ENCODE results near the gene KRTAP10-1. TPM values are rescaled to one million over a fixed set of nuclear protein-coding genes. Genes with fewer than 3 reads are reported as not detected.

The KRTAP10-1 gene
- total RNA-seq, 6 donors from 2014 or later: not detected

DNA sequence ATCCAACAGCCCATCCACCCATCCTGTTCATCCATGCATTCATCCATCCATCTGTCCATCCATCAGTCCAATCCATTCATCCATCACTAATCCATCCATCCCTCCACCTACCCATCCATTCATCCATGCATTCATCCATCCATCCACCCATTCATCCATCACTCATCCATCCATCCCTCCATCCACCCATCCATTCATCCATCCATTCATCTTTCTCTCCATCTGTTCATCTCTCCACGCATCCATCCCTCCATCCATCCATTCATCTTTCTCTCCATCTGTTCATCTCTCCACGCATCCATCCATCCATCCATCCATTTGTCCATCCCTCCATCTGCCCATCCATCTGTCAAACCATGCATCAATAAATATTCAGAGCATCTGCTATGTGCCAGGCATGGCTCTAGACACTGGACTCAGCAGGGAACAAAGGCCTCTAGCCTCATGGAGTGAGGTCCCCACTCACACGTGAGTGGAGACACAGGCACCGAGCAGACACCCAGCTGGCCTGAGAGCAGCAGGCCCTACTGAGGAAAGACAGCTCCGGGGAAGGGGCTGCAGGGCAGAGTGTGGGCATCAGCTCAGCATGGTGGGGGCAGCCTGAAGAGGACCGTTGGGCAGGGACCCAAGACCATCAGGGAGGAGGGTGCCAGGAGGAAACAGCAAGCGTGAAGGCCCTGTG is 9.6 kb downstream of the KRTAP10-1 start:
- TF ChIP-seq POLR2AphosphoS5 (IDR thresholded peaks at IDR 0.05): no peak
- TF ChIP-seq POLR2A (IDR thresholded peaks at IDR 0.05): no peak
- no peak for TF ChIP-seq EP300 (IDR thresholded peaks at IDR 0.05)
- TF ChIP-seq, protein P1, sequence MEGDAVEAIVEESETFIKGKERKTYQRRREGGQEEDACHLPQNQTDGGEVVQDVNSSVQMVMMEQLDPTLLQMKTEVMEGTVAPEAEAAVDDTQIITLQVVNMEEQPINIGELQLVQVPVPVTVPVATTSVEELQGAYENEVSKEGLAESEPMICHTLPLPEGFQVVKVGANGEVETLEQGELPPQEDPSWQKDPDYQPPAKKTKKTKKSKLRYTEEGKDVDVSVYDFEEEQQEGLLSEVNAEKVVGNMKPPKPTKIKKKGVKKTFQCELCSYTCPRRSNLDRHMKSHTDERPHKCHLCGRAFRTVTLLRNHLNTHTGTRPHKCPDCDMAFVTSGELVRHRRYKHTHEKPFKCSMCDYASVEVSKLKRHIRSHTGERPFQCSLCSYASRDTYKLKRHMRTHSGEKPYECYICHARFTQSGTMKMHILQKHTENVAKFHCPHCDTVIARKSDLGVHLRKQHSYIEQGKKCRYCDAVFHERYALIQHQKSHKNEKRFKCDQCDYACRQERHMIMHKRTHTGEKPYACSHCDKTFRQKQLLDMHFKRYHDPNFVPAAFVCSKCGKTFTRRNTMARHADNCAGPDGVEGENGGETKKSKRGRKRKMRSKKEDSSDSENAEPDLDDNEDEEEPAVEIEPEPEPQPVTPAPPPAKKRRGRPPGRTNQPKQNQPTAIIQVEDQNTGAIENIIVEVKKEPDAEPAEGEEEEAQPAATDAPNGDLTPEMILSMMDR (IDR thresholded peaks at IDR 0.05): no peak
- Histone ChIP-seq H3K27me3 (no peaks in the 10 kb centered on the region), H3K4me1 (no peaks in the 10 kb centered on the region), H3K27ac (no peak overlapping the region), H3K4me3 (no peak overlapping the region), H3K9me3 (no peaks in the 10 kb centered on the region), H3K36me3 (no peaks in the 10 kb centered on the region)
- ATAC-seq (ENCODE audit: low FRiP score in 2 of 2) (no peak), DNase-seq (no peak)
- 93 to 97% methylated on average over 7 of the region's 7 CpGs for WGBS, 2 donors

DNA sequence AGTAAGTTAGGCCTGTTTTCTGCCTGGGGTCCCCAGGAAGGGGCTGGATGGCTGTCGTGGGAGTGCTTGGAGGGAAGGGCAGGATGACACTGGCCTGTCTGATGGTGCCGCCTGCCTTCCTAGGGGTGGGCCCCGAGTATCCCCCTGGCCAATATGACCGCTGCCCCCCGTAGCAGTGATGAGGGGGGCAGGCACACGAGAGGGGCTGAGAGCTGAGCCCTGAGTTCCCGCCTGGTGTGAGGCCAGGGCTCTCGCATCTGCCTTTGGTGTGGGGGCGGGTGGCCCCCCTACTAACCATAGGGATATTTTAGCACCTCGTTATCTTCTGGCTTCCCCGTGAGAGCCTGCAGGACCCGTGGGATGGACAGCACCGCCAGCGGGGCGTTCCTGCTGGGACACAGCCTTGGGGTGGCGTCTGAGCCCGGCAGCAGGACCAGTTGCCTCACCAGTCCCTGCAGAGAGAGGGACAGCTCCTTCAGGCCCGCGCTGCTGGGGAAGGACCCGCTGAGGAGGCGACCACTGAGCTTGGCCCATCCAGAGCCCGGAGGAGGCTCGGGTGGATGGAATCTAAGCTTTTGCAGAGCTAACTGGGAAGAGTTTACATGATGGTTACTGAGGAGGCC is 10.4 kb downstream of the KRTAP10-1 start:
- WGBS, 2 donors: 76 to 80% methylated on average over 11 to 22 of the region's 23 CpGs
- no peak for TF ChIP-seq EP300 (IDR thresholded peaks at IDR 0.05)
- TF ChIP-seq, protein P1 (IDR thresholded peaks at IDR 0.05): no peak
- Histone ChIP-seq H3K9me3 (no peaks in the 10 kb centered on the region), H3K36me3 (no peaks in the 10 kb centered on the region), H3K4me3 (no peak overlapping the region), H3K27ac (no peak overlapping the region), H3K4me1 (no peaks in the 10 kb centered on the region), H3K27me3 (no peaks in the 10 kb centered on the region)
- ATAC-seq (ENCODE audit: low FRiP score in 2 of 2): no peak
- DNase-seq: peak in 1 of 2 donors; percentile 11

DNA sequence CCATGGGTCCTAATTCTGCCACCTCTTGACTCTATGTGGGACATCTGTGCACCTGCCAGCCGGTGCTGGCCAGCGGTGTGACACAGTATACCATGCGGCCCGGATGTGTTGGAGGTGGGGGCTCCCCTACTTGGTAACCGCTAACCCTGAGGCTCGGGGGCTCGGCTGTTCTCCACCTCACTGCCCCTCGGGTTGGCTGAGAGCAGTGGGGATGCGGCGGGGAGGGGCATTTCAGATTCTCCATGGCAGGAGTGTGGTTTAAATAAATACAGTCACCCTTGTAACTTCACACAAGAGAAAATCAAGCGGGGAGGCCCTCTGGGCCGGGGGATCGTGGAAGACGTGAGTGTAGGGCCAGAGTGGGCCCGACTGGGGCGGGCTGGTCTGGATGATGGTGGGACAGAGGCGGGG is 11.0 kb downstream of the KRTAP10-1 start:
- Histone ChIP-seq H3K36me3 (no peaks in the 10 kb centered on the region), H3K9me3 (no peaks in the 10 kb centered on the region), H3K27ac (no peak overlapping the region), H3K4me3 (no peak overlapping the region), H3K4me1 (no peaks in the 10 kb centered on the region), H3K27me3 (no peaks in the 10 kb centered on the region)
- 91 to 92% methylated on average over 17 of the region's 17 CpGs for WGBS, 2 donors
- no peak for DNase-seq
- no peak for ATAC-seq (ENCODE audit: low FRiP score in 2 of 2)
- TF ChIP-seq, protein P1 (IDR thresholded peaks at IDR 0.05): no peak
- TF ChIP-seq POLR2AphosphoS5 (IDR thresholded peaks at IDR 0.05) (no peak), POLR2A (IDR thresholded peaks at IDR 0.05) (no peak), EP300 (IDR thresholded peaks at IDR 0.05) (no peak)

DNA sequence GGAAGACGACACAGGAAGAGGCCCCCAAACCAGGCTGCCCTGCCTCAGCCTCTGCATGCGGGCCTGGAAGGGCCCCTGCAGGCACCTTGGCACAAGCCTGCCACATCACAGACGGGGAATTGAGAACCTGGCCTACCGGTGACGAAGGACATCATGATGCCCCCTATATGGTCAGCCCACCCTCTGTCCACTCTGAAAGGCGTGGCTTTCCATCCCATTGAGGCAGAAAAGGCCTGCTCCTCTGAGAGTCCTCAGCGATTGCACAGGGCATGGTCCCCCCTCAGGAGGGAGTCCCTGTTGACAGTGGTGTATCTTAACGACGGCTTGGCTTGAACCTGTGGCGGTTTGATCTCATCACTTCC is 11.4 kb downstream of the KRTAP10-1 start:
- H3K4me3 ChIP-seq: no peak overlapping the region
- TF ChIP-seq EP300 (IDR thresholded peaks at IDR 0.05) (no peak), POLR2A (IDR thresholded peaks at IDR 0.05) (no peak), POLR2AphosphoS5 (IDR thresholded peaks at IDR 0.05) (no peak)
- TF ChIP-seq, protein P1 (IDR thresholded peaks at IDR 0.05): no peak
- no peaks in the 10 kb centered on the region for H3K27me3 ChIP-seq
- no peaks in the 10 kb centered on the region for H3K36me3 ChIP-seq
- DNase-seq: peak in 1 of 2 donors; percentile 8
- no peaks in the 10 kb centered on the region for H3K9me3 ChIP-seq
- ATAC-seq (ENCODE audit: low FRiP score in 2 of 2): no peak
- WGBS, 2 donors: 90 to 93% methylated on average over 7 to 10 of the region's 10 CpGs
- no peaks in the 10 kb centered on the region for H3K4me1 ChIP-seq
- no peak overlapping the region for H3K27ac ChIP-seq
